ENCODE results near the gene ART5.

Gene ART5

GRCh38 chr11:3641701-3642070 lies at the start of gene ART5:
TSS of gene ART5 (minus strand) at chr11:3641992. CDS start at chr11:3641862, 130 bp downstream.
- no peak for DNase-seq (ENCODE audit: low read depth)

- DNase-seq (ENCODE audit: low read depth): peak; percentile 28
Measured at GRCh38 chr11:3686751-3687150, 45.0 kb upstream of the ART5 start.

GRCh38 chr11:3685923-3686322 lies 44.1 kb upstream of the ART5 start:
- no peak for DNase-seq (ENCODE audit: low read depth)

- DNase-seq (ENCODE audit: low read depth): no peak
Measured at GRCh38 chr11:3684819-3685172, 43.0 kb upstream of the ART5 start.

GRCh38 chr11:3684129-3684818 lies 42.5 kb upstream of the ART5 start:
- DNase-seq (ENCODE audit: low read depth): no peak

GRCh38 chr11:3683039-3683438 lies 41.2 kb upstream of the ART5 start:
- no peak for DNase-seq (ENCODE audit: low read depth)

- no peak for DNase-seq (ENCODE audit: low read depth)
Measured at GRCh38 chr11:3679077-3679476, 37.3 kb upstream of the ART5 start.

- DNase-seq (ENCODE audit: low read depth): no peak
Measured at GRCh38 chr11:3675971-3676370, 34.2 kb upstream of the ART5 start.

GRCh38 chr11:3674189-3674588 lies 32.4 kb upstream of the ART5 start:
- peak; percentile 86 for DNase-seq (ENCODE audit: low read depth)

GRCh38 chr11:3671334-3672254 lies 29.8 kb upstream of the ART5 start, which contains the start of gene CHRNA10:
TSS of gene CHRNA10 (minus strand) at chr11:3671384. CDS start at chr11:3671312, 72 bp downstream.
- no peak for DNase-seq (ENCODE audit: low read depth)

GRCh38 chr11:3669742-3670183 lies 28.0 kb upstream of the ART5 start:
- DNase-seq (ENCODE audit: low read depth): no peak

GRCh38 chr11:3669128-3669527 lies 27.3 kb upstream of the ART5 start:
- DNase-seq (ENCODE audit: low read depth): no peak

- no peak for DNase-seq (ENCODE audit: low read depth)
Measured at GRCh38 chr11:3667149-3668035, 25.6 kb upstream of the ART5 start.

- DNase-seq (ENCODE audit: low read depth): no peak
Measured at GRCh38 chr11:3666023-3666530, 24.3 kb upstream of the ART5 start.

GRCh38 chr11:3665336-3666022 lies 23.7 kb upstream of the ART5 start:
- no peak for DNase-seq (ENCODE audit: low read depth)

GRCh38 chr11:3664032-3664630 lies 22.3 kb upstream of the ART5 start:
- no peak for DNase-seq (ENCODE audit: low read depth)

GRCh38 chr11:3662856-3663255 lies 21.1 kb upstream of the ART5 start:
- no peak for DNase-seq (ENCODE audit: low read depth)

- no peak for DNase-seq (ENCODE audit: low read depth)
Measured at GRCh38 chr11:3660960-3661359, 19.2 kb upstream of the ART5 start.

GRCh38 chr11:3659595-3660515 lies 18.1 kb upstream of the ART5 start:
- DNase-seq (ENCODE audit: low read depth): no peak

- DNase-seq (ENCODE audit: low read depth): no peak
Measured at GRCh38 chr11:3658252-3658651, 16.5 kb upstream of the ART5 start.

All from iris pigment epithelial cell (primary cell).